Spinal cord (tissue), 10 donors: ENCODE data around the gene PDZRN3. TPM values are rescaled to one million over a fixed set of nuclear protein-coding genes. Genes with fewer than 3 reads are reported as not detected.
"Not testable (repeated sequence)": the region's sequence is repeated elsewhere in the genome, so short reads cannot be mapped to it uniquely, and the experiment has no call there.

Experiments
- DNase-seq, 6 donors: peaks; one replicate each; pipeline versions ENCODE4 v3.0.0 to v3.0.0-alpha.2; 2013 to 2015; ENCODE audit warnings: low spot score in 6 of 6, low read depth in 4 of 6
- H3K27ac ChIP-seq: one replicate; pipeline ENCODE4 v1.5.1; 2013; ENCODE audit warnings: low read depth, low read length, control low read depth
- H3K27me3 ChIP-seq: one replicate; pipeline ENCODE4 v1.6.1; 2013; ENCODE audit warnings: low read length; ENCODE audit not compliant: control insufficient read depth, insufficient read depth
- H3K36me3 ChIP-seq: one replicate; pipeline ENCODE4 v1.6.1; 2013; ENCODE audit warnings: low read length; ENCODE audit not compliant: control insufficient read depth, insufficient read depth
- H3K4me1 ChIP-seq: one replicate; pipeline ENCODE4 v1.6.1; 2013; ENCODE audit warnings: low read length; ENCODE audit not compliant: control insufficient read depth, insufficient read depth
- H3K4me3 ChIP-seq: one replicate; pipeline ENCODE4 v1.5.1; 2013; ENCODE audit warnings: low read depth, low read length, control low read depth
- H3K9me3 ChIP-seq: one replicate; pipeline ENCODE4 v1.6.1; 2013; ENCODE audit warnings: low read length; ENCODE audit not compliant: control insufficient read depth, insufficient read depth
- WGBS: methylation state at CpG from one replicate; pipeline ENCODE4 v1.1.5; 2013; ENCODE audit warnings: missing lambda C conversion rate; ENCODE audit not compliant: insufficient coverage; 5-methylcytosine and 5-hydroxymethylcytosine counted together
- polyA plus RNA-seq, 2 donors: library from polyadenylated mRNA; unstranded; fragments of 120-200 nt; gene quantifications; one replicate each; pipeline ENCODE4 v1.2.1, GENCODE V29; 2013; ENCODE audit not compliant: insufficient read length in 2 of 2
- total RNA-seq, 2 donors: library from RNA; depleted of rRNA in 1 of 2; stranded (reverse); fragments of 120-200 nt in 1 of 2; fragments of >200 nt in 1 of 2; gene quantifications; one replicate each; pipeline versions ENCODE4 v1.2.3 to v1.2.4, GENCODE V29; 2013 to 2014
- donor health status: healthy.

Gene PDZRN3
- total and polyA plus RNA-seq, 4 donors: 21.8 to 83.6 (median 30.2) TPM

GRCh38 chr3:73469331-73469730, 155.4 kb downstream of the PDZRN3 start:
- Histone ChIP-seq H3K9me3 (no peaks in the 10 kb centered on the region), H3K27ac (no peak overlapping the region), H3K4me3 (no peak overlapping the region), H3K4me1 (peaks cover 3% of the 10 kb centered on the region), H3K27me3 (no peaks in the 10 kb centered on the region), H3K36me3 (no peaks in the 10 kb centered on the region)
- WGBS: 86% methylated on average over 5 of the region's 9 CpGs
- no peak for DNase-seq

GRCh38 chr3:73467211-73467610, 157.5 kb downstream of the PDZRN3 start:
- Histone ChIP-seq H3K9me3 (no peaks in the 10 kb centered on the region), H3K4me3 (no peak overlapping the region), H3K4me1 (peaks cover 3% of the 10 kb centered on the region), H3K27me3 (no peaks in the 10 kb centered on the region), H3K36me3 (no peaks in the 10 kb centered on the region), H3K27ac (no peak overlapping the region)
- WGBS: no CpG with 5 or more reads among the region's 3 CpGs
- no peak for DNase-seq

- H3K27me3 ChIP-seq: no peaks in the 10 kb centered on the region
- no peaks in the 10 kb centered on the region for H3K4me1 ChIP-seq
- H3K4me3 ChIP-seq: no peak overlapping the region
- H3K36me3 ChIP-seq: no peaks in the 10 kb centered on the region
- WGBS: no CpG with 5 or more reads among the region's 2 CpGs
- peak in 1 of 6 donors; percentile 70 for DNase-seq
- no peaks in the 10 kb centered on the region for H3K9me3 ChIP-seq
- H3K27ac ChIP-seq: no peak overlapping the region
Observed at GRCh38 chr3:73465926-73466325, 158.8 kb downstream of the PDZRN3 start.

GRCh38 chr3:73464126-73464525, 160.6 kb downstream of the PDZRN3 start:
- not testable (repeated sequence) for H3K9me3 ChIP-seq, H3K27me3 ChIP-seq, H3K4me1 ChIP-seq, DNase-seq, H3K4me3 ChIP-seq, H3K27ac ChIP-seq, H3K36me3 ChIP-seq
- no CpG with 5 or more reads among the region's 5 CpGs for WGBS

GRCh38 chr3:73461547-73461946, 163.2 kb downstream of the PDZRN3 start:
- Histone ChIP-seq H3K27ac (no peak overlapping the region), H3K4me1 (no peaks in the 10 kb centered on the region), H3K36me3 (no peaks in the 10 kb centered on the region), H3K9me3 (no peaks in the 10 kb centered on the region), H3K4me3 (no peak overlapping the region), H3K27me3 (no peaks in the 10 kb centered on the region)
- WGBS: no CpG with 5 or more reads among the region's 4 CpGs
- no peak for DNase-seq

- H3K27me3 ChIP-seq: no peaks in the 10 kb centered on the region
- H3K9me3 ChIP-seq: no peaks in the 10 kb centered on the region
- H3K4me1 ChIP-seq: no peaks in the 10 kb centered on the region
- no CpG with 5 or more reads among the region's 2 CpGs for WGBS
- DNase-seq: no peak
- H3K36me3 ChIP-seq: no peaks in the 10 kb centered on the region
- H3K4me3 ChIP-seq: no peak overlapping the region
- no peak overlapping the region for H3K27ac ChIP-seq
Observed at GRCh38 chr3:73459711-73460110, 165.0 kb downstream of the PDZRN3 start.

GRCh38 chr3:73453666-73454065, 171.1 kb downstream of the PDZRN3 start:
- no peaks in the 10 kb centered on the region for H3K4me1 ChIP-seq

GRCh38 chr3:73452729-73453128, 172.0 kb downstream of the PDZRN3 start:
- Histone ChIP-seq H3K9me3 (no peaks in the 10 kb centered on the region), H3K27ac (peak overlapping the region; percentile 22), H3K4me1 (no peaks in the 10 kb centered on the region), H3K36me3 (no peaks in the 10 kb centered on the region), H3K27me3 (peaks cover 2% of the 10 kb centered on the region), H3K4me3 (no peak overlapping the region)
- no peak for DNase-seq
- no CpG with 5 or more reads among the region's 3 CpGs for WGBS

More at GRCh38 chr3:73453666-73454065, 171.1 kb downstream of the PDZRN3 start:
- Histone ChIP-seq H3K9me3 (no peaks in the 10 kb centered on the region), H3K4me3 (no peak overlapping the region), H3K36me3 (no peaks in the 10 kb centered on the region), H3K27me3 (no peaks in the 10 kb centered on the region), H3K27ac (peak overlapping the region; percentile 72)
- 66% methylated on average over 3 of the region's 4 CpGs for WGBS
- peak in 1 of 6 donors; percentile 76 for DNase-seq

- Histone ChIP-seq H3K4me1 (no peaks in the 10 kb centered on the region), H3K36me3 (no peaks in the 10 kb centered on the region), H3K4me3 (no peak overlapping the region), H3K27me3 (peaks cover 2% of the 10 kb centered on the region), H3K9me3 (no peaks in the 10 kb centered on the region), H3K27ac (no peak overlapping the region)
- no peak for DNase-seq
- WGBS: 77% methylated on average over 2 of the region's 3 CpGs
Observed at GRCh38 chr3:73451301-73451944, 173.3 kb downstream of the PDZRN3 start.

- Histone ChIP-seq H3K4me3 (no peak overlapping the region), H3K36me3 (no peaks in the 10 kb centered on the region), H3K27me3 (peaks cover 2% of the 10 kb centered on the region), H3K27ac (no peak overlapping the region), H3K4me1 (no peaks in the 10 kb centered on the region), H3K9me3 (no peaks in the 10 kb centered on the region)
- 0% methylated on average over 1 of the region's 4 CpGs for WGBS
- DNase-seq: no peak
Observed at GRCh38 chr3:73449774-73450173, 175.0 kb downstream of the PDZRN3 start.
